HUES48 (cell line): ENCODE data around the gene NEAT1.

Source experiments
- H3K27ac ChIP-seq: one replicate; pipeline ENCODE4 v1.7.0; 2013; ENCODE audit warnings: low read depth, low read length, inconsistent platforms
- H3K27me3 ChIP-seq: 2 replicates; pipeline ENCODE4 v1.6.1; 2013; ENCODE audit warnings: mild to moderate bottlenecking, low read length; ENCODE audit not compliant: control insufficient read depth, insufficient read depth
- H3K36me3 ChIP-seq: 2 replicates; pipeline ENCODE4 v1.6.1; 2013; ENCODE audit warnings: low read length; ENCODE audit not compliant: control insufficient read depth, insufficient read depth
- H3K4me1 ChIP-seq: 2 replicates; pipeline ENCODE4 v1.6.1; 2013; ENCODE audit warnings: mild to moderate bottlenecking, low read length; ENCODE audit not compliant: control insufficient read depth, insufficient read depth
- H3K4me3 ChIP-seq: 2 replicates; pipeline ENCODE4 v1.5.1; 2013; ENCODE audit warnings: mild to moderate bottlenecking, low read depth, low read length
- H3K9ac ChIP-seq: 2 replicates; pipeline ENCODE4 v1.6.1; 2013; ENCODE audit warnings: mild to moderate bottlenecking, low read depth, low read length, moderate library complexity
- H3K9me3 ChIP-seq: 2 replicates; pipeline ENCODE4 v1.6.1; 2013; ENCODE audit warnings: low read length; ENCODE audit not compliant: control insufficient read depth, insufficient read depth

NEAT1 gene

DNA sequence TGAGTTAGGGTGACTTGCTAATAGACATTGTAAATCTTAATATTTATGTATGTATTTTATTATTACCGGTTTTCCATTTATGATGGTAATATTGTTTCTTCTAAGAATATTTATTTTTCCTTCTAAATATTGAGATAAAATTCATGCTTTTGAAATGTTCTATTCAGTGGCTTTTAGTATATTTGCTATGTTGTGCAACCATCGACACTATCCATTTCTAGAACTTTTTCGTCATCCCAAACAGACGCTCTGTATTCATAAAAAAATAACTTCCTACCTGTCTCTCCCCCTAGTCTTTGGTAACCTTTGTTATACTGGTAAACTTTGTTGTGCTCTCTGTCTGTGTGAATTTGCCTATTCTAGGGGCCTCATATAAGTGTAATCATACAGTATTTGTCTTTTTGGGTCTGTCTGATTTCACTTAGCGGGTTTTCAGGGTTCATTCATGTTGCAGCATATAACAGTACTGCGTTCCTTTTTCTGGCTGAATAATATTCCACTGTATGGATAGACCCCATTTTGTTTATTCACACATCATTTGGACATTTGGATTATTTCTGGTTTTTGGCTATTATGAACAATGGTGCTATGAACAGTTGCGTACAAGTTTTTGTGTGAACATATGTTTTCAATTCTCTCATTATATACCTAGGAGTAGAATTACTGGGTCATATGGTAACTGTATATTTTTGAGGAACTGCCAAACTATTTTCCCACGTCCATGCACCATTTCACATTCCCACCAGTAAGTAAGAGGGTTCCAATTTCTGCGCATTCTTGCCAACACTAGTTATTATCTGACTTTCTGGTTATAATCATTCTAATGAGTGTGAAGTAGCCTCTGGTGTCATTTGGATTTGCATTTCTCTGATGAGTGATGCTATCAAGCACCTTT, 15.9 kb downstream of the NEAT1 start:
- 0 out of 2 replicates have a peak, but pooled peaks cover 3% of the 10 kb centered on the region for H3K36me3 ChIP-seq
- H3K27ac ChIP-seq: no peak overlapping the region
- no peak overlapping the region for H3K4me3 ChIP-seq
- no peaks in the 10 kb centered on the region; the same call in 1 of the 2 replicates for H3K4me1 ChIP-seq
- no peaks in the 10 kb centered on the region for H3K9me3 ChIP-seq
- no peaks in the 10 kb centered on the region for H3K27me3 ChIP-seq
- H3K9ac ChIP-seq: no peak overlapping the region

DNA sequence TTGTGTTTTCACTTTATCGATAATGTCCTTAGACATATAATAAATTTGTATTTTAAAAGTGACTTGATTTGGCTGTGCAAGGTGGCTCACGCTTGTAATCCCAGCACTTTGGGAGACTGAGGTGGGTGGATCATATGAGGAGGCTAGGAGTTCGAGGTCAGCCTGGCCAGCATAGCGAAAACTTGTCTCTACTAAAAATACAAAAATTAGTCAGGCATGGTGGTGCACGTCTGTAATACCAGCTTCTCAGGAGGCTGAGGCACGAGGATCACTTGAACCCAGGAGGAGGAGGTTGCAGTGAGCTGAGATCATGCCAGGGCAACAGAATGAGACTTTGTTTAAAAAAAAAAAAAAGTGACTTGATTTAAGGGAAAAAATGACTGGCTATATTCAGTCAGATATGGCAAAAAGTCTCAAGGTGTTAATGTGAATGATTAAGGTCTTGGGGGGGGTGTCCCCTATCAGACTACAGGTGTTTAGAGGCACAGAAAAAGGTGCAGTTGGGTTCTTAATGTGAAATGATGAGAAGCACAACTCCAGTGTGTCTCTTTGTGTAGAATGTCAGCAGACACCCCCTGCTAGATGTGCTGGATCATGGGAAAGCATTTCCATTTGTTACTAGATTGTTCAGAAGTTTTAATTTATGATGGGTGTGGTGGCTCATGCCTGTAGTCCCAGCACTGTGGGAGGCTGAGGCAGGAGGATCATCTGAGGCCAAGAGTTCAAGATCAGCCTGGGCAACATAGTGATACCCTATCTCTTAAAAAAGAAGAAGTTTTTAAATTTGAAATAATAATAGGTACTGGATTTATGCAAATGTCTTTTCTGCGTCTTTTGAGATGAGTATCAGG, 17.0 kb downstream of the NEAT1 start:
- no peak overlapping the region for H3K9ac ChIP-seq
- H3K27ac ChIP-seq: no peak overlapping the region
- no peak overlapping the region for H3K4me3 ChIP-seq
- no peaks in the 10 kb centered on the region for H3K9me3 ChIP-seq
- H3K36me3 ChIP-seq: 0 out of 2 replicates have a peak, but pooled peaks cover 3% of the 10 kb centered on the region
- H3K4me1 ChIP-seq: no peaks in the 10 kb centered on the region; the same call in 1 of the 2 replicates
- no peaks in the 10 kb centered on the region for H3K27me3 ChIP-seq

DNA sequence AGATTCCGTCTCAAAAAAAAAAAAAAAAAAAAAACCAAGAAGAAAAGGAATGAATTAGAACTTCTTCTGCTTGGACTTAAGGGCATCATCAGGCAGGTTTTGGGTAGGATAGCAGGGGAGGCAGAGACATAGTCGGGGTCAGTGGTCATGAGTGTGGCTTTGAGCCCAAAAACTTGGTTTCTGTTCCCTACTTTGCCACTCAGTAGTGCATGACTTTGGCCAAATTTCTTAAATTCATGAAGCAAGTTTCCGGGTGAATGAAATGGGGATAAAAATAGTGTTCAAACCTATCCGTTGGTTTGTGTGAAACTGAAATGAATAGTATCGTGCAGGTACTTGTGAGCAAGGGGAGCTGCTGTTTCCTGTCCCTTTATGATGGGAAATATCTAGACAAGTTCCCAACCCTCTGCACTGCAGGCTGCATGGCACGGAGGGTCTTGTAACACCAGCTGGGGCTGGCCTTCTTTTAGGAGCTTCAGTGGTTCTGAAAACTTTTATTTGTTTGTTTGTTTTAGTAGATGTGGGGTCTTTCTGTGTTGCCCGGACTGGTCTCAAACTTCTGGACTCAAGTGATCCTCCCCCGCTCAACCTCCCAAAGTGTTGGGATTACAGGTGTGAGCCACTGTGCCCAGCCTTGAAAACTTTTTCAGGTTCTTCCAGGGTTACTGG, 18.4 kb downstream of the NEAT1 start:
- H3K9ac ChIP-seq: no peak overlapping the region
- H3K27me3 ChIP-seq: no peaks in the 10 kb centered on the region
- H3K36me3 ChIP-seq: 0 out of 2 replicates have a peak, but pooled peaks cover 3% of the 10 kb centered on the region
- H3K4me1 ChIP-seq: no peaks in the 10 kb centered on the region; the same call in 1 of the 2 replicates
- no peaks in the 10 kb centered on the region for H3K9me3 ChIP-seq
- H3K27ac ChIP-seq: no peak overlapping the region
- no peak overlapping the region for H3K4me3 ChIP-seq

DNA sequence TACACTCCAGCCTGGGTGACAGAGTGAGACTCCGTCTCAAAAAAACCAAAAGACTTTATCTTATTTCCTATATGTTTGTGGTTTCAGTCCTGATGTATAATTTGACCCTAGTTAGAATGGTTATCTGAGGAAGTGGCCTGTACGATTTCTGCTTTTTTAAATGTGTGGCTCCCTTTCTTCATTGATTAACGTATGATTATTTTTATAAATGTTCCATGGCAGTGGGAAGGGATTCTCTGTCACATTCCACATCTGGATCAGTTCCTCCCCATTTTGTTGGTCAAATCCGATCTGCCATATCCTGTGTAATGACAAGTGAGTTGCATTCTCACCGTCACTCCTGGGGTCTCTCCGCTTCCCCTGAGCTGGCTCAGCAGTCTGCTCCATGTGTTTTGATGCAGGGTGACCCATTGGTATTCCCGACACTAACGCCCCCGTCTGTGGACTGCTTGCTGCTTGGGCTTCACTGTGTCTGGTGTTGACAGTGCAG, 20.3 kb downstream of the NEAT1 start:
- Histone ChIP-seq H3K4me1 (no peaks in the 10 kb centered on the region; the same call in 1 of the 2 replicates), H3K27ac (no peak overlapping the region), H3K36me3 (no peaks in the 10 kb centered on the region), H3K4me3 (no peak overlapping the region), H3K9ac (no peak overlapping the region), H3K9me3 (no peaks in the 10 kb centered on the region), H3K27me3 (no peaks in the 10 kb centered on the region)

DNA sequence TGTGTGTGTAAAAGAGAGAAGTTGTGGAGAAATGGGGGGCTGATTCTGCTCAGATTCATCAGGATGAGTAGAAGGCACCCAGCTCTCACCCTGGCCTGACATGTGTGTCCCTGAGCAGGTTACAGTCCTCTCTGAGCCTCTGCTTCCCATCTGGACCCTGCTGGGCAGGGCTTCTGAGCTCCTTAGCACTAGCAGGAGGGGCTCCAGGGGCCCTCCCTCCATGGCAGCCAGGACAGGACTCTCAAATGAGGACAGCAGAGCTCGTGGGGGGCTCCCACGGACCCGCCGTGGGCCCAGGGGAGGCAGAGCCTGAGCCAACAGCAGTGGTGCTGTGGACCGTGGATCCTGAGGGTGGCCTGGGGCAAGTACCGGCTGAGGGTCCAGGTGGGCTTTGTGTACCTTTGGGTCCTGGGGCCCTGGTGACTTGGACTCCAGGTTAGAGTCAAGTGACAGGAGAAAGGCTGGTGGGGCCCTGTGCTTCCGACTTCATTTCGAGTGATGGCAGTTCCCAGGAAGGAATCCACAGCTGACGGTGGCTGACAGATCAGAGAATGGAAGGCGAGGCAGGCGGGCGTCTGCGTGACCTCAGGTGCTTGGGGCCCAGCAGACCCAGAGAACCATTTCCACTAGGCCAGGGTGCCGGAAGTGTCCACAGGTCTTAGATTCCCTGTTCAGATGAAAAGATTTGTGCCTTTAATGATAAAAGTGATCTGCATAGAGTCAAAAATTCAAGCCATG, 21.9 kb downstream of the NEAT1 start:
- Histone ChIP-seq H3K9ac (no peak overlapping the region), H3K4me1 (no peaks in the 10 kb centered on the region; the same call in 1 of the 2 replicates), H3K27ac (no peak overlapping the region), H3K9me3 (no peaks in the 10 kb centered on the region), H3K4me3 (no peak overlapping the region), H3K36me3 (no peaks in the 10 kb centered on the region), H3K27me3 (no peaks in the 10 kb centered on the region)

DNA sequence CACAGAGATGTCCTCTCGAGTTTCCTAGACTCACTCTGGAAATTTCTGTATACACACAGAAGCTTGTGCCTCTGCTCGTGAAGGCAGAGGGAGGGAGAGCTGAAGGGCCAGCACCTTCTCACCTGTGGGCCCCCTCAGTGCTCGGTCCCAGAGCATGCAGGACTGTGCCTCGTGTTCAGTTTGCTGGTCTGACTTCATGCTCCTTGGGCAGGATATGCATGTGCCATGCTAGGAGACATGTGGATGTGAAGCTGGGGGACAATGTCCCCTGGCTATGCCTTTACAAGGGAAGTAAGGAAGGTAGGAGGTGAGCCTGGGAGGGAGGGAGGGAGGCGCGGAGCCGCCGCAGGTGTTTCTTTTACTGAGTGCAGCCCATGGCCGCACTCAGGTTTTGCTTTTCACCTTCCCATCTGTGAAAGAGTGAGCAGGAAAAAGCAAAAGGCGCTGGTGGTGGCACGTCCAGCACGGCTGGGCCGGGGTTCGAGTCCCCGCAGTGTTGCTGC, 22.6 kb downstream of the NEAT1 start:
- Histone ChIP-seq H3K4me3 (no peak overlapping the region), H3K9ac (no peak overlapping the region), H3K36me3 (no peaks in the 10 kb centered on the region), H3K27me3 (no peaks in the 10 kb centered on the region), H3K9me3 (no peaks in the 10 kb centered on the region), H3K4me1 (no peaks in the 10 kb centered on the region; the same call in 1 of the 2 replicates), H3K27ac (no peak overlapping the region)

DNA sequence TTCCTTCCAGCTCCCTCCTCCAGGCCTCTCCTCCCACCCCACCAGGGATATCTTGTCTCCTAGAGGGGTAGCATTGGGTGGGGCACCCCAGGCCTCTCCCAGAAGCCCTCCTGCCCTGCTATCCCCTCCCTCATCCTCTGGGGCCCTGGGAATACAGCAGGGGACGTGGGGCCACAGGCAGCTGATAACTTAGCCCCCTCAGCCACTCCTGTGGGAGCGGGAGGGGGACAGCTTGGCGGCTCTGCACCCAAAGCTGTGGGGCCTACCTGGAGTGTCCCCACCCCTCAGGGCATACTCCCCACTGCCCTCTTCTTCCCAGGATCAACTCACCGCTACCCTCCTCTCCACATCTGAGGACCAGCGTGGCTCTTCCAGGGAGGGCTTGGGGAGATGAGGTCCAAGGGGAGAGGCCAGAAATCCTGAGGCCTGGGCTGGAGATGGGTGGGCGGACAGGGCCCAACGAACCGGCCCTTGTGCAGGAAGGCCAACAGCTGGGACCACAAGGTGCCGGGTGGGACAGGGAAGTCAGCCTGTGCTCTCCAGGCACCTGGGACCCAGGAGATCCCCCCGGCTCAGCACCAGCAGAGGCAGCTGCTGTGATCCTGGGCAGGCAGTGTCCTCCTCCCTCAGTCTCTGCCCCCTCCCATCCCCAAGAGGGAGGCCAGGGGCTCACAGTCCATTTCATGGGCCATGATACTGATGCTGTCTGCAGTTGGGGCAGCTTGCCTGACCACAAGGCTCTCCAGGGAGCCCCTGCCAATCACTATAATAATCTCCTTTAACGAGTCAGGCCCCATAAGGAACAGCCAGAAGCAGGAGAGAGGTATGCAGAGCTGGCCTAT, 23.2 kb downstream of the NEAT1 start:
- H3K36me3 ChIP-seq: no peaks in the 10 kb centered on the region
- no peaks in the 10 kb centered on the region; the same call in 1 of the 2 replicates for H3K4me1 ChIP-seq
- no peak overlapping the region for H3K9ac ChIP-seq
- H3K27ac ChIP-seq: no peak overlapping the region
- H3K27me3 ChIP-seq: no peaks in the 10 kb centered on the region
- no peak overlapping the region for H3K4me3 ChIP-seq
- H3K9me3 ChIP-seq: no peaks in the 10 kb centered on the region

DNA sequence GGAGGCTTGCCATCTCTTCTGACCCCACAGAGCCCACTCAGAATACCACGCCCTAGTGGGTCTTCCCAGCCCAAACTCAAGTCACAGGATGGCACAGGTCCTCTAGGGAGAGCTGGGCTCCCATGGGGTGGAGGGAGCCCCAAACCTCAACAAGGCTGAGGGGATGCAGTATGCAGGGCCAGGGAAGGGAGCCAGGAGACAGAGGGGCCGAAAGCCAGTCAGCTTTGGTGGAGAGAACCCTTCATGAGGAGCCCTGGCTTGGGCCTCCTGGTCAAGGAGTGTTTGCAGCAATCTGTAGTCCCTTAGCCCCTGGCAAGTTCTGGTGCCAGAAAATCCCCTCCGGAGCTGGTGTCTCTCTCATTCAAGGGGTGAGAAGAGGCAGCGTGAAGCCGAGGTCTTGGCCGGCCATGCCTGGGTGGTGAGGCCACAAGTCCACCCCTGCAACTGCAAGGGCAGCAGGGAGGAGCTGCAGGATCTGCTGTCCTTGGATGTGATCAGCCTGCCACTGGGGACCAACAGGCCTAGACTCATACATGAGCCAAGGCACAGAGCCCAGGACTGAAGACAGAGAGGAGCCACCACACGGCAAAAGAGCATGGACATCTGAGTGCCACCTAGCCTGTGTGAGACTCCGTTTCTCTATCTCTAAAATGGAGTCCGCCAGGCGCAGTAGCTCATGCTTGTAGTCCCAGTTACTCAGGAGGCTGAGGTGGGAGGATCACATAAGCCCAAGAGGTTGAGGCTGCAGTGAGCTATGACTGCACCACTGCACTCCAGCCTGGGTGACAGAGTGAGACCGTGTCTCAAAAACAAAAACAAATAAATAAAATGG, 24.1 kb downstream of the NEAT1 start:
- no peak overlapping the region for H3K27ac ChIP-seq
- H3K4me3 ChIP-seq: no peak overlapping the region
- H3K9me3 ChIP-seq: no peaks in the 10 kb centered on the region
- no peaks in the 10 kb centered on the region for H3K36me3 ChIP-seq
- H3K27me3 ChIP-seq: no peaks in the 10 kb centered on the region
- H3K9ac ChIP-seq: no peak overlapping the region
- H3K4me1 ChIP-seq: no peaks in the 10 kb centered on the region

DNA sequence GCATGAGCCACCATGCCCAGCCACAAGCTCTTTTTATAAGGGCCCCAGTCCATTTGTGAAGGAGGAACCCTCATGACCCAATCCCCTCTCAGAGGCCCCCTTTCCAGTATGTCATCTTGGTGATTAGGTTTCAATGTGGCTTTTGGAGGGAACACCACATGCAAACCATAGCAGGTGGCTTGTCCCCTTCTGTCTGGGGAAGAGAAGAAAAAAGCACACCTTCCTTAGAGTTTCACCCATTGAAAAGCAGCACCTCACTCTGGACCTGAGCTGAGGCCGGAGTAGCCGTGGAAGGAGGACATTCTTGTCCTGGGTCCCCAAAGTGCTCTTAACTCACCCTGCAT, 25.4 kb downstream of the NEAT1 start:
- Histone ChIP-seq H3K27me3 (no peaks in the 10 kb centered on the region), H3K9ac (no peak overlapping the region), H3K27ac (no peak overlapping the region), H3K4me1 (no peaks in the 10 kb centered on the region), H3K36me3 (no peaks in the 10 kb centered on the region), H3K4me3 (no peak overlapping the region), H3K9me3 (no peaks in the 10 kb centered on the region)
